Measurements from ENCODE around the gene CAPN7.

The CAPN7 gene

GRCh38 chr3:15255215-15255614, 49.2 kb downstream of the CAPN7 start:
- DNase-seq = no peak

GRCh38 chr3:15256861-15257341, 50.9 kb downstream of the CAPN7 start:
- DNase-seq = no peak

GRCh38 chr3:15258720-15259119, 52.7 kb downstream of the CAPN7 start:
- DNase-seq = no peak

- no peak for DNase-seq
Measured at GRCh38 chr3:15260531-15260930, 54.5 kb downstream of the CAPN7 start.

GRCh38 chr3:15261274-15261673, 55.2 kb downstream of the CAPN7 start:
- DNase-seq = no peak

GRCh38 chr3:15262021-15262420, 56.0 kb downstream of the CAPN7 start:
- DNase-seq = no peak

- no peak for DNase-seq
Measured at GRCh38 chr3:15263120-15263519, 57.1 kb downstream of the CAPN7 start.

GRCh38 chr3:15263926-15264325, 57.9 kb downstream of the CAPN7 start:
- no peak for DNase-seq

- DNase-seq = no peak
Measured at GRCh38 chr3:15264486-15264885, 58.4 kb downstream of the CAPN7 start.

GRCh38 chr3:15265655-15266509, 59.8 kb downstream of the CAPN7 start:
- no peak for DNase-seq

GRCh38 chr3:15266510-15267376, 60.7 kb downstream of the CAPN7 start:
- DNase-seq = no peak

- no peak for DNase-seq
Measured at GRCh38 chr3:15267502-15267901, 61.5 kb downstream of the CAPN7 start.

- DNase-seq = peak; percentile 62
Measured at GRCh38 chr3:15268033-15268631, 62.1 kb downstream of the CAPN7 start.

GRCh38 chr3:15269091-15269989, 63.3 kb downstream of the CAPN7 start:
- DNase-seq = peak; percentile 82

GRCh38 chr3:15271030-15271429, 65.0 kb downstream of the CAPN7 start:
- no peak for DNase-seq

GRCh38 chr3:15271785-15272381, 65.8 kb downstream of the CAPN7 start:
- no peak for DNase-seq

GRCh38 chr3:15272426-15273196, 66.6 kb downstream of the CAPN7 start:
- no peak for DNase-seq

GRCh38 chr3:15273227-15273626, 67.2 kb downstream of the CAPN7 start:
- DNase-seq = no peak

GRCh38 chr3:15276028-15276724, 70.1 kb downstream of the CAPN7 start:
- DNase-seq = no peak

- DNase-seq = no peak
Measured at GRCh38 chr3:15277861-15278500, 71.9 kb downstream of the CAPN7 start.
